ENCODE measurements around the gene DIPK1C. TPM values are rescaled to one million over a fixed set of nuclear protein-coding genes. Genes with fewer than 3 reads are reported as not detected.

The DIPK1C gene
- total RNA-seq, 2 experiments from 2014 or later, result not detected

GRCh38 chr18:74447404-74448152 lies 9.5 kb downstream of the DIPK1C start:
- DNase-seq, result no peak
- Mint-ChIP-seq H3K36me3 (ENCODE audit: low read depth) (no peaks in the 10 kb centered on the region), H3K27ac (no peak overlapping the region), H3K4me3 (no peak overlapping the region), H3K27me3 (no peaks in the 10 kb centered on the region), H3K9me3 (no peaks in the 10 kb centered on the region), H3K4me1 (ENCODE audit: low read depth) (no peaks in the 10 kb centered on the region)
- CTCF ChIA-PET, result no interaction called here
- ATAC-seq, result no peak
- TF ChIP-seq, protein P1, sequence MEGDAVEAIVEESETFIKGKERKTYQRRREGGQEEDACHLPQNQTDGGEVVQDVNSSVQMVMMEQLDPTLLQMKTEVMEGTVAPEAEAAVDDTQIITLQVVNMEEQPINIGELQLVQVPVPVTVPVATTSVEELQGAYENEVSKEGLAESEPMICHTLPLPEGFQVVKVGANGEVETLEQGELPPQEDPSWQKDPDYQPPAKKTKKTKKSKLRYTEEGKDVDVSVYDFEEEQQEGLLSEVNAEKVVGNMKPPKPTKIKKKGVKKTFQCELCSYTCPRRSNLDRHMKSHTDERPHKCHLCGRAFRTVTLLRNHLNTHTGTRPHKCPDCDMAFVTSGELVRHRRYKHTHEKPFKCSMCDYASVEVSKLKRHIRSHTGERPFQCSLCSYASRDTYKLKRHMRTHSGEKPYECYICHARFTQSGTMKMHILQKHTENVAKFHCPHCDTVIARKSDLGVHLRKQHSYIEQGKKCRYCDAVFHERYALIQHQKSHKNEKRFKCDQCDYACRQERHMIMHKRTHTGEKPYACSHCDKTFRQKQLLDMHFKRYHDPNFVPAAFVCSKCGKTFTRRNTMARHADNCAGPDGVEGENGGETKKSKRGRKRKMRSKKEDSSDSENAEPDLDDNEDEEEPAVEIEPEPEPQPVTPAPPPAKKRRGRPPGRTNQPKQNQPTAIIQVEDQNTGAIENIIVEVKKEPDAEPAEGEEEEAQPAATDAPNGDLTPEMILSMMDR (IDR thresholded peaks at IDR 0.05), result no peak
- intact Hi-C loops (cut with micrococcal nuclease), result no loop called here
- POLR2A ChIA-PET, result no interaction called here

GRCh38 chr18:74446631-74447403 lies 10.3 kb downstream of the DIPK1C start:
- POLR2A ChIA-PET, result no interaction called here
- intact Hi-C loops (cut with micrococcal nuclease), result no loop called here

DNA sequence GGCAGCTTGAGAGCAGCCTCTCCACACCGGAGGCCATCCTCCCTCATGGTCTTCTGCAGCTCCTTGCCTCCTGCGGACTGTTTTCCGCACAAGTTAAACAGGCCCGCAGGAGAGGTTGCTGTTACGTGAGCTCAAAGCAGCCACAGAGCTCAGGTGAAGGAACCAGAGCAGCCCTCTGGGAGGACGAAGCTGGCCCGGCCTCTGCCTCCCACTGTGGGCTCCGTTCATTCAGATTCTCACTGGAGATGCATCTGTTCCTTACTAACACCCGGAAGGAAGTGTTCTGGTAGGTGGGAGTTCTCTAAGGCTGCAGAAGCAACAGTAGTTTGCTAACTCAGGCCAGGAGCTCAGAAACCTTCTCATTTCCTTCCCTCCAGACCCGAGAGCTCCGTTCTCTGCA lies 10.9 kb downstream of the DIPK1C start:
- TF ChIP-seq, protein P1 (IDR thresholded peaks at IDR 0.05), result no peak
- DNase-seq (no peak), ATAC-seq (no peak)
- Mint-ChIP-seq H3K36me3 (ENCODE audit: low read depth) (no peaks in the 10 kb centered on the region), H3K4me1 (ENCODE audit: low read depth) (no peaks in the 10 kb centered on the region), H3K27me3 (no peaks in the 10 kb centered on the region), H3K27ac (no peak overlapping the region), H3K9me3 (no peaks in the 10 kb centered on the region), H3K4me3 (no peak overlapping the region)
- intact Hi-C loops (cut with micrococcal nuclease), result no loop called here
- CTCF ChIA-PET, result interaction anchor here (1.3 kb wide), 1 partner anchor 93 kb away, joined by 4 read pairs; no protein-coding TSS in a partner anchor
- POLR2A ChIA-PET, result no interaction called here

More at GRCh38 chr18:74446631-74447403, 10.3 kb downstream of the DIPK1C start:
- ATAC-seq, result no peak
- no peak overlapping the region for H3K27ac Mint-ChIP-seq
- H3K4me1 Mint-ChIP-seq (ENCODE audit: low read depth), result no peaks in the 10 kb centered on the region
- CTCF ChIA-PET, result interaction anchor here (1.3 kb wide), 1 partner anchor 94 kb away, joined by 4 read pairs; no protein-coding TSS in a partner anchor
- H3K27me3 Mint-ChIP-seq, result no peaks in the 10 kb centered on the region
- H3K36me3 Mint-ChIP-seq (ENCODE audit: low read depth), result no peaks in the 10 kb centered on the region
- no peak overlapping the region for H3K4me3 Mint-ChIP-seq
- no peaks in the 10 kb centered on the region for H3K9me3 Mint-ChIP-seq
- TF ChIP-seq, protein P1 (IDR thresholded peaks at IDR 0.05), result no peak
- no peak for DNase-seq

DNA sequence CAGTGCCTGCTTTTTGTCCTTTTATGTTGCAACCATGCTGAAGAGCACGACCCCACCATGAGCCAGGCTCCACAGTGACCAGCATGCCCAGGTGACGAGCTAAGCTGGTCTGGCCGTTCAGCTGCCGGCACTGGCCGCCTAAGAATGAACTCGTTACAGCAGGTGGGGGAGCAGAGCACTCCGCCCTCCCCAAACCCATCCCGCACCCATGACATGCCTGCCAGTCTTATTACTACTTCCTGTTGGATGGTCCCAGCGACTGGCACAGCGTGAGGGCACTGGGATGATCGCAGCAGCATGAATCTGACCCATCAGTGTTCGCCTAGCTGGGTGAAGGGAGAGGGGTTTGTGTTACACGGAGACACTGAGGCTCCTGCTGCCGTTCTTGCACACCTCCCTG lies 11.5 kb downstream of the DIPK1C start:
- TF ChIP-seq, protein P1 (IDR thresholded peaks at IDR 0.05), result no peak
- no peak for DNase-seq
- intact Hi-C loops (cut with micrococcal nuclease), result no loop called here
- ChIA-PET CTCF (interaction anchor here (1.3 kb wide), 1 partner anchor 92 kb away, joined by 4 read pairs; no protein-coding TSS in a partner anchor), POLR2A (no interaction called here)
- Mint-ChIP-seq H3K27me3 (no peaks in the 10 kb centered on the region), H3K4me3 (no peak overlapping the region), H3K36me3 (ENCODE audit: low read depth) (no peaks in the 10 kb centered on the region), H3K9me3 (no peaks in the 10 kb centered on the region), H3K4me1 (ENCODE audit: low read depth) (no peaks in the 10 kb centered on the region), H3K27ac (no peak overlapping the region)
- ATAC-seq, result no peak

- POLR2A ChIA-PET, result no interaction called here
These were observed 13.0 kb downstream of the DIPK1C start for GRCh38 chr18:74444104-74444503.

More at GRCh38 chr18:74444104-74444503, 13.0 kb downstream of the DIPK1C start:
- no peaks in the 10 kb centered on the region for H3K36me3 Mint-ChIP-seq (ENCODE audit: low read depth)
- H3K27me3 Mint-ChIP-seq, result no peaks in the 10 kb centered on the region
- TF ChIP-seq, protein P1 (IDR thresholded peaks at IDR 0.05), result no peak
- no peak overlapping the region for H3K27ac Mint-ChIP-seq
- DNase-seq, result no peak
- CTCF ChIA-PET, result no interaction called here
- intact Hi-C loops (cut with micrococcal nuclease), result no loop called here
- no peaks in the 10 kb centered on the region for H3K4me1 Mint-ChIP-seq (ENCODE audit: low read depth)
- no peak overlapping the region for H3K4me3 Mint-ChIP-seq
- ATAC-seq, result no peak
- H3K9me3 Mint-ChIP-seq, result no peaks in the 10 kb centered on the region

Measured in activated CD8-positive, alpha-beta T cell treated with anti-CD3 and anti-CD28 coated beads for 36 hours (primary cell).